HG03060 (cell line): ENCODE measurements around the gene MC1R.
"Not testable (repeated sequence)": the region's sequence is repeated elsewhere in the genome, so short reads cannot be mapped to it uniquely, and the experiment has no call there.

Experiments used
- ATAC-seq: cut with Tn5 transposase; IDR thresholded peaks from one replicate; pipeline ENCODE4 v1.9.1; 2021; ENCODE audit warnings: low read depth, moderate number of reproducible peaks; ENCODE audit not compliant: unreplicated experiment

Gene MC1R

DNA sequence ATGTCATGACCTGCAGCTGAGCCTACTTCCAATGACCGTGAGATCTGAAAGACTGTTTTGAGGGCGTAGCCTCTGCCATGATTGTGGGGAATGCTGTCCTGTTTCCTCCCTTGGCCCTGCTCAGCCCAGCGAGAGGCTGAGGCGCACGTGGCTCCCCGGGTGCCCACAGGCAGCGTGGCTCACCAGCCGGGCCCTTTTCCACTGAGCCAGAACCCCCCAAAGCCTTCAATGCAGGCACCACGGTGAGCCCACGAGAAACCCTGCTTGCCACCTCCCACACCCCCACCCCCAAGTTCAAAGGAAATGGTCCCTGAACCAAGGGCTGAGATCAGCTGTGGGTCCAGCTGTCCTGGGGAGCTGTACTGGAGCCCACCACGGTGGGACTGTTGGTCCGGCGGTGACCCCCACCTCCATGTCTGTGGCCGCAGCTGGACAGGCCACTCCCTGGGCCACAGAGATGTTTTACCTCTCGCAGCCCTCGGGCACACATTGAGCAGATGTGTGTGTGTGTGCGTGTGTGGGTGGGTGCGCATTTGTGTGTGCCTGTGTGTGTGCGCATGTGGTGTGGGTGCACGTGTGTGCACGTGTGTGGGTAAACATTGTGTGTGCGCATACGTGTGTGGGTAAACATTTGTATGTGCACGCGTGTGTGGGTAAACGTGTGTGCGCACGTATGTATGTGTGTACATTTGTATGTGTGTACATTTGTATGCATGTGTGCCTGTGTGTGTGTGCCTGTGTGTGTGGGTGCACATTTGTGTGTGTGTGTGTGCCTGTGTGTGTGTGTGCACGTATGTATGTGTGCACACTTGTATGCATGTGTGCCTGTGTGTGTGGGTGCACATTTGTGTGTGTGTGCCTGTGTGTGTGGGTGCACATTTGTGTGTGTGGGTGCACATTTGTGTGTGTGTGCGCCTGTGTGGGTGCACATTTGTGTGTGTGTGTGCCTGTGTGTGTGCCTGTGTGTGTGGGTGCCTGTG is 5.0 kb upstream of the MC1R start:
- no peak for ATAC-seq

DNA sequence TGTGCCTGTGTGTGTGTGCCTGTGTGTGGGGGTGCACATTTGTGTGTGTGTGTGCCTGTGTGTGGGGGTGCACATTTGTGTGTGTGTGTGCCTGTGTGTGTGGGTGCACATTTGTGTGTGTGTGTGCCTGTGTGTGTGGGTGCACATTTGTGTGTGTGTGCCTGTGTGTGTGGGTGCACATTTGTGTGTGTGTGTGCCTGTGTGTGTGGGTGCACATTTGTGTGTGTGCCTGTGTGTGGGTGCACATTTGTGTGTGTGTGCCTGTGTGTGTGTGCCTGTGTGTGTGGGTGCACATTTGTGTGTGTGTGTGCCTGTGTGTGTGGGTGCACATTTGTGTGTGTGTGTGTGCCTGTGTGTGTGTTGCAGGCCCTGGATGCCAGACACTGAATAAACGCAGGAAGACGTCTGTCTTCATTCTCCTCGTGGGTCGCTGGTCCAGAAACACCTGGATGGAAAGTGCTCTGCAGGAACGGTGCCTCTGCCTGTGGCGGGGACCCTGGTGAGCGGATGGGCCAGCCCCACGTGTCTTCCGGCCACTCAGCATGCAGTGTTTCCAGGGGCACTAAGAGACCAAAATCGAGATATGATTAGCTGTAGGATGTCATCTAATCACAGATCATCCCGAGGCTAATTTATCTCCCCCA is 3.9 kb upstream of the MC1R start:
- ATAC-seq = not testable (repeated sequence)

GRCh38 chr16:89915303-89916232 is 3.1 kb upstream of the MC1R start:
- ATAC-seq = no peak

- no peak for ATAC-seq
Measured at GRCh38 chr16:89917773-89918452, 749 bp upstream of the MC1R start.

DNA sequence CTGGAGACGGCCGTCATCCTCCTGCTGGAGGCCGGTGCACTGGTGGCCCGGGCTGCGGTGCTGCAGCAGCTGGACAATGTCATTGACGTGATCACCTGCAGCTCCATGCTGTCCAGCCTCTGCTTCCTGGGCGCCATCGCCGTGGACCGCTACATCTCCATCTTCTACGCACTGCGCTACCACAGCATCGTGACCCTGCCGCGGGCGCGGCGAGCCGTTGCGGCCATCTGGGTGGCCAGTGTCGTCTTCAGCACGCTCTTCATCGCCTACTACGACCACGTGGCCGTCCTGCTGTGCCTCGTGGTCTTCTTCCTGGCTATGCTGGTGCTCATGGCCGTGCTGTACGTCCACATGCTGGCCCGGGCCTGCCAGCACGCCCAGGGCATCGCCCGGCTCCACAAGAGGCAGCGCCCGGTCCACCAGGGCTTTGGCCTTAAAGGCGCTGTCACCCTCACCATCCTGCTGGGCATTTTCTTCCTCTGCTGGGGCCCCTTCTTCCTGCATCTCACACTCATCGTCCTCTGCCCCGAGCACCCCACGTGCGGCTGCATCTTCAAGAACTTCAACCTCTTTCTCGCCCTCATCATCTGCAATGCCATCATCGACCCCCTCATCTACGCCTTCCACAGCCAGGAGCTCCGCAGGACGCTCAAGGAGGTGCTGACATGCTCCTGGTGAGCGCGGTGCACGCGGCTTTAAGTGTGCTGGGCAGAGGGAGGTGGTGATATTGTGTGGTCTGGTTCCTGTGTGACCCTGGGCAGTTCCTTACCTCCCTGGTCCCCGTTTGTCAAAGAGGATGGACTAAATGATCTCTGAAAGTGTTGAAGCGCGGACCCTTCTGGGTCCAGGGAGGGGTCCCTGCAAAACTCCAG is 1.1 kb downstream of the MC1R start:
- ATAC-seq = no peak

DNA sequence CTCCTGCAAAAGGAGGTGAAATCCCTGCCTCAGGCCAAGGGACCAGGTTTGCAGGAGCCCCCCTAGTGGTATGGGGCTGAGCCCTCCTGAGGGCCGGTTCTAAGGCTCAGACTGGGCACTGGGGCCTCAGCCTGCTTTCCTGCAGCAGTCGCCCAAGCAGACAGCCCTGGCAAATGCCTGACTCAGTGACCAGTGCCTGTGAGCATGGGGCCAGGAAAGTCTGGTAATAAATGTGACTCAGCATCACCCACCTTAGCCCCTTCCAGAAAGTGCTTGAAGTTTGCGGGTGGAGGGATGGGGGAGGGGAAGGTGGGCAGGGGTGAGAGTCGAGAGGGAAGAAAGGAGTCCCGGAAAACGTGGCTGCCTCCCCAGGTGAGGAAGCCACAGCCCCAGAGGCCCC is 2.1 kb downstream of the MC1R start:
- no peak for ATAC-seq

DNA sequence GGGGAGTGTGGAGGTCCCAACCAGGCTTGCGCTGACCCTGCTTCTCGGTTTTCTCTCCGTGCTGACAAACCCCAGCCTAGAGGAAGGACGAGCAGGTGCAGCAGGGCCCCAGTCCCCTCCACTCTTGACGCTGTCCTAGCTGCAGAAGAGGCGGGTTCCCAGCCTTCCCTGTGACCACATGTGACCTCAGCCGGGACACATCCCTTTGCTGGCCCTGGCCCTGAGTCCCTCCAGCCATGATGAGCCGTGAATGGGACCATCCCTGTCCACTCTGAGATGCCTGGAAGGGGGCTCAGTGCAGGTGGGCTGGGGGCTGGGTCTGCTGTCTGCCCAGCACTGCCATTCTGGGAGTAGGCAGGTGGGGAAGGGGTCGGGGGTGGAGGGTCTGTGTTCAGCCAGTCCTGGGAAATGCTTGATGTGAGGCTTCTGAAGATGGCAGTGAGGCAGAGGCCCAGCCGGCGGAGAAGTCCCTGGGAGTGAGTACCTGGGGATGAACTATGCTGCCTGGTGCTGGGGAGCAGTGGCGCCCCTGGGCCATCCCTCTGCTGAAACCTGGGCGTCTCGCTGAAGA is 2.6 kb downstream of the MC1R start:
- no peak for ATAC-seq

GRCh38 chr16:89921702-89922476 is 3.2 kb downstream of the MC1R start:
- no peak for ATAC-seq

DNA sequence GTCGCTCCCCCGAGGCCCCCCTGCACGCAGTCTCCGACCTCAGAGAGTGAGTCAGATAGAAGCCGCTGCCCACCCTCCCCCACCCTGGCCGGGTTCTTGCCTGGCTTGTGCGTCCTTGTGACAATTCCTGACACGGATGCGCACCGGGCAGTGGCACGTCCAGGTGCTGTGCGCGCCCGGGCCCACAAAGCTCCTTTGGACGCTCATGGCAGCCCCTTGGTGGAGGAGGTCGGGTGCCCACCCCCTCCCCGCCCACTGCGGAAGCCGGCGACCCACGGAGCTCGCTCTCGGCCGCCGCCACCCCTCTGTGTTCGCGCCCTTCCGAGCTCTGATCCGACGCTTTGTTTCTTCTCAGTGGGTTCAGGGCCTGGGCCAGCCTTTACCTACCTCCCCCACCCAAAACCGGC is 3.8 kb downstream of the MC1R start:
- no peak for ATAC-seq

- ATAC-seq = no peak
Measured at GRCh38 chr16:89922884-89923639, 4.4 kb downstream of the MC1R start, which contains the start of gene TUBB3. TSS of gene TUBB3 (plus strand) at chr16:89923342. CDS start at chr16:89923402, 60 bp downstream.

- no peak for ATAC-seq
Measured at GRCh38 chr16:89923640-89924296, 5.1 kb downstream of the MC1R start.

DNA sequence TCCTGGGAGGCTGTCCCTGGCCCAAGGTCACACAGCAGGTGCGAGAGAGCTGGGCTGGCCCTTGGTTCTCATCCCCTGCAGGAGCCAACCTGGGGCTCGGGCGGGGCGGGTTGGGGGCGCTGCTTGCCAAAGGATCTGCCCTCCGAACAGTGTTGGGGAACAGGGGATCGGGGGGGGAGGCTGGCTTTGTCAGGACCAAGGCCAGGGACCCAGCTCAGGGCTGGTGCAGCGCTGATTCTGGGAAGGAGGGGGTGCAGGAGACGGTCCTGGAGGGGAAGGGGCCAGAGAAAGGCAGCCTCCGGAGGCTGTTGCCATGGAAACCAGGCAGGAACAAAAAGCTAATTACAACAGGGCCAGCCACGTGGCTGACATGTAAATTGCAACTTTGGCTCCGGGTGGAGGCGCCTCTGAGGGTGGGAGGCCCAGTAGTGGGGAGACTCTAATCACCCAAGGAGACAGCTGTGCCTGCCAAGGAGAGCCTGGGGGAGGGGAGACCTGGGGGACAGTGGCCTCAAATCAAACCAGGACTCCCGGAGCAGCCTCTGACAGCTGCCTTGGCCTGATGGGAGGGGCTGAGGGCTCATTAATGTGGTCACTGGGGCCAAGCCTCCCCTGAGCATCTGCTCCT is 5.7 kb downstream of the MC1R start:
- ATAC-seq = no peak

- no peak for ATAC-seq
Measured at GRCh38 chr16:89924925-89925307, 6.3 kb downstream of the MC1R start.

- no peak for ATAC-seq
Measured at GRCh38 chr16:89925596-89926079, 7.0 kb downstream of the MC1R start.

GRCh38 chr16:89931305-89931896 is 12.7 kb downstream of the MC1R start:
- ATAC-seq = no peak

GRCh38 chr16:89931964-89932363 is 13.3 kb downstream of the MC1R start:
- ATAC-seq = no peak
